NT2/D1 (cell line): Measurements from ENCODE around the gene FOXK1.

Experiments used
- SUZ12 ChIP-seq: IDR thresholded peaks from 2 replicates; pipeline ENCODE4 v1.6.1; 2011; ENCODE audit not compliant: insufficient read length, insufficient read depth; ENCODE audit errors: extremely low read depth
- YY1 ChIP-seq: IDR thresholded peaks from 2 replicates; pipeline ENCODE4 v1.6.1; 2011; ENCODE audit not compliant: insufficient read length, insufficient read depth
- ZNF274 ChIP-seq: IDR thresholded peaks from 2 replicates; pipeline ENCODE4 v1.6.1; 2011; ENCODE audit warnings: mild to moderate bottlenecking, low read depth, low read length

DNA sequence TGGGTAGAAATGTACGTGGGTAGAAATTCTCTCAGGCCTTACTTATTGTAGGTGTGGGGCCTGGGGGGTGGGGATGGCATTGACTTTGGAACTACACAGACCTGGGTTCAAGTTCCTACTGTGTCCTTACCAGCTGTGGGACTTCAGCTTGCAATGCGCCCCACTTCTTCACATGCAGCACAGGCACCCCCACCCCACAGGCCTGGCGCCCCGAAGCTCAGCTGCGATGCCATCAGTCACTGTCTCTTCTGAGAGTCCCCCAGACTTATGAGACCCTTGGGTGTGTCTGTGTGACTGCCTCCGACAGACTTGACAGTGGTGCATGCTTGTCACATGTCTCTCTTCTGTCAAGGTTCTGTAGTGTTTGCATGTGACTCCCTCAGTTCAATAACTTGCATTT lies 90.2 kb downstream of the FOXK1 start:
- TF ChIP-seq YY1 (no peak), ZNF274 (no peak), SUZ12 (no peak)
